NOMO-1 treated with DMSO at 0.1 percent for 48 hours (cell line): ENCODE data around the gene SLC22A23.

ENCODE experiments used
- DNase-seq: peaks from one replicate; lab custom pipeline; 2025; ENCODE audit not compliant: unreplicated experiment; lab: John Stamatoyannopoulos, UW

Gene SLC22A23

DNA sequence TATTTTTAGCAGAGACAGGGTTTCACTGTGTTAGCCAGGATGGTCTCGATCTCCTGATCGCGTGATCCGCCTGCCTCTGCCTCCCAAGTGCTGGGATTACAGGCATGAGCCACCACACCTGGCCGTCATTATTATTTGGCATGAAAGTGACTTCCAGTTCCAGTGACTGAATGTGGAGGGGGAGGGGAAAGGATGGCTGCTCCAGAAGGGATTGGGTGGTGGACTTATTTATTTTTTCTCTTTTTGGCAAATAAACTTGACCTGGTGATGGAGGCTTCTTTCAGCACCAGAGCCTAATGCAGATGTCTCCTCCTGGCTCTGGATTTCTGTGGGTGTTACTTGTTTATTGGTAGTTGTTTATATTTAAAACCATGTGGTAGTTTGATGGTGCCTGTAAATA, 16.9 kb upstream of the SLC22A23 start:
- DNase-seq, result no peak

DNA sequence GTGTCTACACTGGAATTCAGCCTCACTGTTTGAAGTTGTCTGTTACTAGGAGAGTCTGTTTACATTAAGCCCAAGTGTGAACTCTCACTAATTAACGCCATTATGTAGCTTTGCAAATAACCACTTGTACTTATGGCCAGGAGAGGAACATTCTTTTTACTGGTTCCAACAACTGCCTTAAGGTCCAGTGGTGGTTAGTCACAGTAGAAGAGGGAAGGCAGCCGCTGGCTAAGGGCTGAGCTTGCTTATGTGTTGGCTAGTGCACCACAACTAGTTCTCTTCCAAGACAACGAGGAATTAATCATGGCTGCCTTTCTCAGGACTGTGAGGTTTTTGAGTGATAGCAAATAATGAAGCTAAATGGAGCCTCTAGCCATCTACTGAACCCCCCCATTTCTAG, 14.9 kb upstream of the SLC22A23 start:
- DNase-seq, result no peak

DNA sequence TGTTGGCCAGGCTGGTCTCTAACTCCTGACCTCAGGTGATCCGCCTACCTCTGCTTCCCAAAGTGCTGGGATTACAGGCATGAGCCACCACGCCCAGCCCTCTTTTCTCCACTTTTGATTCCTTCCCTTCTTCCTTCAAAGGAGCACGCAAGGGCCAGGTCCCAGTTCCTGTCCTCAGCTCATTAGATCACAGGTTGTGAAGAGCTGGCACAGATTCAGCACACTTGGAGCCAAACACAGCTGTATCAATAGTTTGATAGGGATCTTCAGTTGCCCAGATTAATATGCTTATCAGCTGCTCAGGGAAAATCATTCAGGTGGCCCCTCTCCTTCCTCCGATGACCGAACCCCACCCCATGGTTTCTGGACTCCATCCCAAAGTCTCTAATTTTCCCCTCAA, 14.4 kb upstream of the SLC22A23 start:
- no peak for DNase-seq

DNA sequence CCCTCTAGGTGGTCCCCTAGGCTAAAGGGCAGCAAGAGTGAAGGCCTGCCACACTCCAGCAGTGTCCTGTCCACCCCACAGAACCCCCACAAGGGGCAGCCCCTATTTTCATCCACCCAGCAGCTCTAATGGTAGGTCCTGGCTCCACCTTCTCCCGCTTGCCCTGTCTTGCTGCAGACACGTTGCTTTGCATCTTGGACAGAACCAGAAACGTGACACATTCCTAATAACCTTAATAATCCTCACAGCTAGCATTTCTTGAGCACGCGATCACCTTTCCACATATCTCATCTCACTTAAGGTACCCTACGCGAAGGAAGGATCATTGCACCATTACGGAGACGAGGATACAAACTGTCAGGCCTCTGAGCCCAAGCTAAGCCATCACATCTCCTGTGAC, 11.7 kb upstream of the SLC22A23 start:
- no peak for DNase-seq

DNA sequence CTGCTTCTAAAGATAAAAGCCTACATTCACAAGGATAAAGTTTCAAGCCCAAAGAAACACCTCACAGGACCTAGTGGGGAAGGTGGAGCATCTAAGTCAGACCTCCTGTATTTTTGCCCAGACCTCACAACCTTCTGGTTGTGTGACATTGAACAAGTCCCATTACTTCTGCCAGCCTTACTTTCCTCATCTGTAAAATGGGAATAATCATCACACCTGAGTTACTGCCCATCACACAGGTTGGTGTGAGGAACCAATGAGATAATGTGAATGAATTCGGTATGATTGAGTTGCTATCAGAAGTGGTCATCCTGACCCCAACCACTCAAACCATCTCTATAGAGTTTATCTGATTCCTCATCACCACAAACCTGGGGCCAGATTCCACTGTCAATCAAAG, 11.1 kb upstream of the SLC22A23 start:
- DNase-seq, result no peak

DNA sequence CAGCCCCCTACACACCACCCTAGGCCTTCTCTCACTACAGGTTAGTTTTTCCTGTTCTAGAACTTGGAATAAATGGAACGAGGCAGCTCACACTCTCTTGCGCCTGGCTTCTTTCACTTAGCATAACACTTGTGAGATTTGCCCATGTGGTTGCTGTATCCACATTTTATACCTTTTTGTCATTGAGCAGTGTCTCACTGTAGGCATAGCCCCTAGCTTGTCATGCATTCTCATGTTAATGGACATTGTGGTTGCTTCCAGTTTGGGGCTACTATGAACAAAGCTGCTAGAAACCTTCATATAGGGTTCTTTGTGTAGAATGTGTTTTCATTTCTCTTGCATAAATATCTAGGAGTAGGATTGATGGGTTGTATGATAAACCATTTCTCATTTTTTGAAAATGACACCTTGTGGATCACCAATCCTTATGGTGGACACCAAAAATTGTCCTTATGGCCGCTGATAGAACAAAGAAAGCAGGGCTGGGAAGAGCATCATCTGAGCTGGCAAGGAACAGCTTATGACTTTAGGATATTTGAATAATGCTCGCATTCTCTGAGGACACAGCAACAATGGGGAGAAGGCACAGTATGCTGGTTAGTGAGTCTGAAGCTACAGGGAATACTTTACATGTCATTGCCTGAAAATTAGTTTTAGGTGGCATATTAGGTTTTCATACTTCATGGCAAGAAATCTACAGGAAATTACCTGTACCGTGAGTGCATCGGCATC, 9.8 kb upstream of the SLC22A23 start:
- no peak for DNase-seq

DNA sequence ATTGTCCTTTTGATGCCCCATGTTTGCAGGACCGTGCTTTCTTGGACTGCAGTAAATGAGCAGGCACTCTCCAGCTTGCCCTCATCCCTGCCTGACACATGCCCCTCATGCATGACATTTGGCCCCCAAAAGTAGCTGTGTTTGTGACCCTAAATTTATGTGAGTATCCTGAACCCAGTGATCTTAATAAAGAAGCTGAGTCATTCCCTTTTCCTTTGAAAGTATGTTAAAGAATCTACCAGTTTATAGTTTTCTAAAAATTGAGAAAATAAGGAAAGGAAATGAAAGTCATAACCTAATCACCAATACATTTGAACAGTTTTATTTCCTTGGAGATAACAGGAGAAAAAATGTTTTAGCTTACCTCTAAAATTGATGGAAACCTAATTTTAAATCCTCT, 3.4 kb upstream of the SLC22A23 start:
- DNase-seq, result no peak

DNA sequence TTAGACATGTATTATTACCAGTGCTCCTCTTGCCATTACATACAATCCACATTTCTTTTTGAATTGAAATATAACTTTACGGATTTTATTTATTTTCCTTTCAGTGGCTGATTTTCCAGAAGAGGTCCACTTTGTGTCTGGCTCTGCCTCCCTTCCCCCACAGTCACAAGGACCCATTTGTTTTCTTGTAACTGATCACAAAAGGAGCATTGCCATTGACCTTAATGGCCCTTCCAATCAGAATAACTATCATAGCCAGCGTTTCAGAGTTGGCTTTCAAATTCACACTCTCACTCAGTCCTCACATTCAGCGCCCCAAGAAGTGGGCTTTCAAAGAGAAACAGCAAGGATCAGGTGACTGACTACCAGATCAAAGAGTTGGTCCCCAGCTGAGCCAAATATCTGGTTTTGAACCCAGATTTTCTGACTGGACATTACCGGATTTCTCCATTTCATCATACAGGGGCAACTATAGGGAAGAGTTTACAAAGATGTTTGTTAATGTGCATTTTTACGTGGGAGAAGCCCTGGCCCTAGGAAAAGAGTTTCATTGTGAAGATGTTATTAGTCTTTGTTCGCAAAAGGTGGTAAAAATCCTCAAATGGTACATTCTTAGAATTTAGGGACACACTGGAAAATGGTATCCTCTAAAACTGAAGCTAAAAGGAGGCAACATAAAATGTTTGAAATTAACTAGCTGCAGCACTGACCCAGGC, 2.0 kb upstream of the SLC22A23 start:
- no peak for DNase-seq

DNA sequence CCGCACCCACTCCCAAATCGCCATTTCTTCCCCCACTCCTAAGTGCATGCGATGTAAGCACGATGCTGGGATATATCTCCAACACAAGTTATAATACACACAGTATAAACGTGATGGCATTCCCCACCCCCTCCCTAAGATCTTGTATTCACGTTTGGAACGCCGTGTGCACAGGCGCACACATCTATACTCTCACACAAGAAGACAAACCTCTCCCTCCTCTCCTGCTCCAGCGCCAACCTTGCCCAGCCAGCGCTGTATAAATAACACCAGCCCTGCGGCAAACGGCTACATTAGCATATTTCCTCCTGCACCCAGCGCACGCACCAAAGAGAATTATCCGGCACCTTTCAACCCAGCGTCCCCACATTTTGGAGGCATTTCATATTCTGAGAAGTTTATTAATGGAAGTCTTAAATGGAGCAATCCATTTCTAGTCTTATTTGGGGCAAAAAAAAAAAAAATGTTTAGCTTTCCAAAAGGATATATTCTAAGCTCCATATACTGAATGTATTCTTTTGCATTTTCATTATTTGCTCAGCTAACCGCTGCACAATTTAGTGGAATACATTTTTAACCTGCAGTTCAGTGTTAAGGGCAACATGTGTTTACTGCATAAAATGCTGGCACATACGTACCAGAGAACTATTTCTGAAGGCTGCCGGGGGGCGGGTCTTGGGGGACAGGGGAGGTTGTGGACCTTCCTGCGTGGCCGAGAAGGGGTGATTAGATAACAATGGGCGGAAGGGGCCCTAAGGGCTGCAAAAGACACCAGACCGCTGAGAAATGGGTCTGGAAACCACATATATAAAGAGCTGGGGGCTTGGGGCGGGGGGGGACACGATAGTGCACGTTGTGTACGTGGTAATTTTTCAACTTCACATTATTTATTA, 1.1 kb upstream of the SLC22A23 start:
- DNase-seq, result no peak

DNA sequence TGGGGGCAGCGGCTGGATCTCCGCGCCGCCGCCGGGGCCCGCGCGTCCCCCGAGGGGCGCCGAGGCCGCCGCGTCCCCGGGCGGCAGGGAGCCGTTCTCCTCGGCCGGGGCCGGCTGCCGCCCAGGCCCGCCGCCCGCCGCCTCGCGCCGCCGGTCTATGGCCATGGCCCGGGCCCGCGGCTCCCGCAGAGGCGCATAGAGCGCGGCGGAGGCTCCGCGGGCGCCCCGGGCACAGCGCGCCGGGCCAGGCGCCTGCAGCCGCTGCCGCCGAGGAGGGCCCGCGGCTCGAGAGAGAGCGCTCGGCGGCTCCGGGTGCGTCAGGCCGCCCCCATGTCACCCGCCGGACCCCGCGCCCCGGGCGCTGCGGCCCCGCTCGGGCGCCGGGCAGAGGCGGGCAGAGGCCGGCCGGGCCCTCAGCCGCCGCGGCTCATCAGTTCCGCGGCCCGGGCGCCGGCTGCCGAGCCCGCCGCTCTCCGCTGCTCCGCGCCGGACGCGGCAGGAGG, 404 bp downstream of the SLC22A23 start:
- no peak for DNase-seq

DNA sequence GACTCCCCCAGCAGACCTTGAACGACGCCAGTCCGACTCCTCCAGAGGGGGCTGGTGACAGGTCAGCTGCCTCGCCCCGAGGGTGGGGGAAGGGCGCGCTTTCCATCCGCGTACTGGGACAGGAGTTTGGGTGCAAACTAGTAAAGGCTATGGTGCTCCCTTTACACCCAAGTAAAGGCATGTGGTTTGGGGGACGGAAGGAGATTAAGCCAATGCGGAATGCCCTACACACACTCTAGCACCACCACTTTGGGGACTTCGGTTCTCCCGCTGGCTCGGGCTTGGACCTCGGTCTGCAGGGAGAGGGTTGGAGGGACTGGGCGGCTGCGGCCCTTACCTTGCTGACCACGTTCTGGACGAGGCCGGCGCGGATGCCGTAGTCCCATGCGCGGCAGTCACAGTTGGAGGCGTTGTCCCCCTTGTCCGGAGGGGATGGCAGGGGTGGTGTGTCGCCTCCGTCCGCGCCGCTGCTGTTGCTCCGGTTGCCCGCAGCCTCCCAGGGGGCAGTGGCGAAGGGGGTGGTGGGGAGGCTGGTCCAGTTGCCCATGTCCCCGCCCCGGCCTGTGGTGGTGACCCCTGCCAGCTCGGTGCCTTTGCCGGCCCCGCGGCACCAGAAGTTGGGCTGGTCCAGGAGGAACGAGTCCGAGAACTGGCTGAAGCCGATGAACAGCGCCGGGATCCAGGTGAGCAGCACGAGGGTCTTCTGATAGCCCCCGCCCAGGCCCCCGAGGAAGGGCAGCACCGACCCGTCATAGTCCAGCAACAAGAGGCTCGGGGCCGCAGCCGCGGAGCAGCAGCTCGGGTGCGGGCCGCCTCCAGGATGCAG, 1.1 kb downstream of the SLC22A23 start:
- DNase-seq, result no peak

DNA sequence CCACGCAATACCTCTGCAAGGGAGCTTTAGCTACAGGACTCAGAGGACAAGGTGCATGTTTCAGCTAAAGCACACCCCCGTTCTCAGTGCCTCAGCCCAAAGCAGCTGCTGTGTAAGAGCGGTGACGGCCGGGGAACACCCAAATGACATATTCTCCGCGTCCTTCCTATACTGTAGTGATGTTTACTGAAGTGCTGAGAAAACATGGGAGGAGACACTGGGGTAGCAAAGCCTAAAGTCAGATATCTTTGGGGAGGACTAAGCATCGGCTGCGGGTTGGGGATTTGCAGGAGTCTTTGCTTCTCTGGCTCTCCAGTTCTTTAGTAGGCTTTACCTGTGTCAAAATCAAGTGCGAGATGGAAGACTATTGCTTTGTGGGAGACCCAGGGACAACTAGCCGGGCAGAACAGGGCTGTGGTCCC, 1.7 kb downstream of the SLC22A23 start:
- no peak for DNase-seq

DNA sequence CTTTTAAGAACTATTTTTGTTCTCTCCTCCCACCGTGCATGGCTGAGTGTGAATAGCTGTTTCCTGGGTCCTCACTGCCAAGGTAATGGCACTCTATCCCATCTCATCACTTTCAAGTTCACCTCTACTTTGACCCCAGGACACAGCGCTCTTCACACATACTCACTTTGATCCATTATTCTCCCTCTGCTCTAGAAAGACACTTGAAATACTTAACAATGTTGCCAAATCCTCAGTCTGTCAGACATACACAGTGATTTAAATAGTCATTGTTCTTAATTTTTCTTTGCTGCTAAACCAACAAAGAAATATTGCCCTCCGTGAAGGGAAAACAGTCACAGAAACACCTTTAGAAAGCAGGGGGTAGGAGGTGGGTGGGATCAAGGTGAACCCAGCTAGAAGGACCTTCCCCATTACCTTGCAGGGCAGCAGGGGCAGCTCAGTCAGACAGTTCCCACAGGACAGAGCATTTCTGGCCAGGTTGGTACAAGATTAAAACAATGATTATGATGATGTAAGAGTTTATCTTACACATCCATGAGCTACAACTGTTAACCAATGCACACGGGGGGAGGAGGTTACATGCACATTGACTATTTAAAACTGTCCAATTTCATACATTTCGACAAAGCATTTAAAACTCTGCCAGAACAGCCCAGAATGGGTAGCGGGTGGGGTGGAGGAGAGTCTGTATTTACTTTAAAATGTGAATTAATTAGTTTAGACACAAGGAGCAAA, 2.4 kb downstream of the SLC22A23 start:
- no peak for DNase-seq

DNA sequence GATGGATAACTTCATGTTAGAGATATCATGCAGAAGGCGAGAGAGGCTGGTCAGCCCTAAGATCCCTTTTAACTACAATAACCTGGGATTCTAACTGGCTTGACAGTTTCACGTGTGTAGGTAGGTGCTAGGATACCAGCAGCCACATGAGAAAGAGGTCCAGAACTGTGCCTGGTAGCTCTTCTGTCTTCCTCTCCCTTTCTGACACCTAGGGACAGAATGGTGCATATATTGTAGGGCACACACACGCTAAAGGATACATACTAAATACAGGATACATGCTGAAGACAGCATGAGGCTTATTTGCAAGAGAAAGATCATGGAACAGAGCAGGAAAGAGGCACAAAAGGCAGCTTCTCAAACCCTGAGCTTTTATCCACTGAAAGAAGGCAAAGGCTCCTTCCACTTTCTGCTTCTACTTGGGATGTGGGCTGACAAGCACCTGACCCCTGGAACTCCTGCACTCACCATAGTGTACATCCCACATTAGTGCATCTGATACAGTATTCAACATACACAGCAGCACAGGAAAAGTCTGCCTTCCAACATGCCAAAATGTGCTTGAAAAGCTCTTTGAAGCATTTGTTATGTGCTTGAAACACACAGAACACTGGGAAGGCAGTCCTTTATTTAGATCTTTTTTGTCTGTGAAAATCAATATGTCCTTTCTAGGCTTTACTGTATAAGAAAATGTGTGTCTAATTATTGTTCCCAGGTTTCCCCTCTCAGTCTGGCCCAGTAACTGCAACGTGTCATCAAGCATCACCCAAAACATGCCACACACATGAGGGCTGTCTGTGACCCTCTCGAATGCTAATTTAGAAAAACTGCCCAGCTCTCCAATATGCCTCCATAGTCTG, 3.2 kb downstream of the SLC22A23 start:
- DNase-seq, result no peak

DNA sequence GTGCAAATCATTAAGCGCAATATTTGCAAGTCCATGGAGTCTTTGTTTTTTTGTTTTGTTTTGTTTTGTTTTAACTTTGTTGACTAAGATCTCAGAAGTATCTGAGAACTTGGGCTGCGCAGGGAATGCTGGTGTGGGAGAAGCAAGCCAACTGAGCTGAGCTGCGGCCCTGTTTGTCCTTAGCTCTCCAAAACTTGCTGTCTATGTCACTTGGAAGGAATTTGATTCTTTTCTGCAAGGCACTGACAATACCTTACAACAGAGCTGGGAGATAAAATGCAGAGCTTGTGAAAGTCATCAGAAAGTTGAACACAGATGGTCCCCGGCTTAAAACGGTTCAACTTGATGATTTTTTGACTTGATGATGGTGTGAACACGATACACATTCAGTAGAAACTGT, 5.4 kb downstream of the SLC22A23 start:
- no peak for DNase-seq

DNA sequence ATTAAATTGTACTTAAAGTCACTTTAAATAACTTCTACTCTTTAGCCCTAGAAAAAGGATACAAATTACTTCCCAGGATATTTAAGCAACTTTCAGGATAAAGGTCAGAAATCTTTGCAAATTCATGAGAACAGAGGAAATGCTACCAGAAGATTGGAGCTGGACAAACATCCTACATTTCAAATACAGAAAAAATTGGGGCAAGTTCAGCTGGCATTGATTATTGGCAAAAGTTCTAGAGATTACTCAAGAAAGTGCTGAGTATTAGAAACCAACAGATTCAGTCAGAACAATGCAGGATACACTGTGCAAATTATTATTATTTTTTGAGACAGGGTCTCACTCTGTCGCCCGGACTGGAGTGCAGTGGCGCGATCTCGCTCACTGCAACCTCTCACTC, 6.0 kb downstream of the SLC22A23 start:
- no peak for DNase-seq

DNA sequence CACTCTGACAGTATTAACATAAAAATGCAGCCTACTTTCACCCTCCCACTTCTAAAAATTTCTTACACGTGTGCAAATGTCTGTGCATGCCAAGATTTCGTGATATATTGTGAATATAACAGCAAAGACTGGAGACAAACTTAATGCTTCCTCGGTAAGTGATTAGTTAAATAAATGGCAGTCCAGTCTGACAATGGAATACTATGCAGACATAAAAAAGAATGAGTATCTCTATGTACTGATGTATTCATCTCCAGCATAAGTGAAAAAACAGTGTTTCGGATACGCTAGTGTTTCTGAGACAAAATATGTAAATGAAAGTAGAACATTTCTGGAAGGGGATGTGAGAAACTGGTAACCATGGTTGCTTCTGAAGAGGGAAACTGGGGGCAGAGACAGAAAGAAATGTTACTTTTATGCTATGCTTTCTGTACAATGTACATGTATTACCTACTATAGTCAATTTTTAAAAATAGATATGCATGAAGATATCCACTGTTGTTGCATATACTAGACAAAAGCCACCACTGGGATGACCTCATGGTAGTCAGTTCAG, 7.0 kb downstream of the SLC22A23 start:
- DNase-seq, result no peak

DNA sequence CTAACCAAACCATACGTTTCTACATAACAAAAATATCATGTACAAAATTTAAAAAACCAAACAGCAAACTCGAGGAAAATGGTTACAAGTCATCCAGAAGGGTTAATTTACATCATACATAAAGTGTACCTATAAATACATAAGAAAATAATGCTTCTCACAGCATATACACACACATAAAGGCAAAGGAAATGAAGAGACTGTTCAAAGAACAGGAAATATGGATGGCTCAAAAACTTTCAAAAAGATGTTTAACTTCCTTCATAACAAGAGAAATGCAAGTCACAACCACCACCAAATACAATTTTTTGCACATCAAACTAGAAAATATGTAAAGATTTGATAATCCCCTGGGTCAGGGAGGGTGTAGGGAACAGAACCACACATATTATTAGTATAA, 7.5 kb downstream of the SLC22A23 start:
- no peak for DNase-seq

DNA sequence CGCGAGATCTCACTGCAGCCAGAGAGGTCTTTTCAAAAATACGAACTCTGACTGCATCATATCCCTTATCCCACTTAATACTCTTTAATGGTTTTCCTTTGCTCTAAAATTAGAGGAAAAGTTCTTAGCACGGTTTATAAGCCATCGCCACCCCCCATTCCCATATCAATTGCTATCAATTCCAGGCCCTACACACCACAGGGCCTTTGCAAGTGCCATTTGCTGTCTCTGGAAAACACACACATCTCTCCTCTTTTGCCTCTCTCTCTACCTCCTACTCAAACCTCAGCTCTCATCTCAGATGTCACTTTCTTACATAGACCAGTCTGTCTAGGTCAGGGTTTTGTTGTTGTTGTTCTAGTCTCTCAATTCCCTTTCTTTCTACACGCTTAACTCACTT, 9.8 kb downstream of the SLC22A23 start:
- DNase-seq, result no peak
